ENCODE data around the gene TCP1.

- TF ChIP-seq CTCF (IDR thresholded peaks at IDR 0.05; ENCODE audit: extremely low read depth in 1 of 2, insufficient read depth in 1 of 2, low read depth in 1 of 2, low read length in 2 of 2) (no peak), MAX (IDR thresholded peaks at IDR 0.05; ENCODE audit: insufficient read depth, insufficient read length) (no peak), POLR2A (IDR thresholded peaks at IDR 0.05; ENCODE audit: low read depth, low read length) (no peak), POLR2AphosphoS5 (IDR thresholded peaks at IDR 0.05; ENCODE audit: insufficient read depth, low read depth, low read length) (no peak), EZH2 (IDR thresholded peaks at IDR 0.05; ENCODE audit: borderline replicate concordance, low read depth, low read length, severe bottlenecking) (no peak)
Observed at GRCh38 chr6:159756508-159756907, 32.9 kb downstream of the TCP1 start.
